ENCODE data around the gene TMED10.

TMED10 gene

GRCh38 chr14:75094896-75095295, 81.5 kb downstream of the TMED10 start:
- H3K27ac ChIP-seq: no peak overlapping the region
- no peak overlapping the region for H3K4me3 ChIP-seq
- H4K20me1 ChIP-seq: peaks cover 0 to 4% (median 0%) of the 10 kb centered on the region in 11 experiments; a peak in 2 of 22 replicates
- no peak overlapping the region for H3K9ac ChIP-seq
- no peak overlapping the region for H3K4me2 ChIP-seq
- H3K36me3 ChIP-seq: peaks cover 94 to 100% (median 99%) of the 10 kb centered on the region in 11 experiments
- no peaks in the 10 kb centered on the region for H3K4me1 ChIP-seq
- H3K9me3 ChIP-seq (replicated peaks in 1 of 11): no peaks in the 10 kb centered on the region
- no peak for TF ChIP-seq Cebpa-rat (IDR thresholded peaks at IDR 0.05)
- no peaks in the 10 kb centered on the region for H3K27me3 ChIP-seq

- Histone ChIP-seq H3K4me3 (no peak overlapping the region), H3K27me3 (no peaks in the 10 kb centered on the region), H3K36me3 (peaks cover 80 to 99% (median 91%) of the 10 kb centered on the region in 11 experiments)
Observed at GRCh38 chr14:75092698-75093097, 83.7 kb downstream of the TMED10 start.

DNA sequence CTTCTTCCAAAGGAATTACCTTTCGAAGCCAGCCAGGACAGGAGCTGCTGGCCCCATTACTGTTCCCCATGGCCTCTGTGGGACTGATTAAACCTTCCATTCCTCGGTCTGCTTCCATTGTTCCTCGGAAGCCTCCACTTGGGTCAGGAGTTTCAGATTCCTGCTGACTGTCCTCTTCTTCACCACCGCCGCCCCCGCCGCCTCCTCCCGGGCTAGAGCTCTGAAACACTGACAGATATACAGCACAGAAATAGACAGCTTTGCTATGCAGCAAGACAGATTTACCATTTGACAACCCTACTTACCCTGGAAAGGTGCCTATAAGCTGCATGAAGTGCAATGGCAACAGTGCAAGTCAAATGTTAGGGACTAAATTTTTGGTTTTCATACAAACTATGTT, 85.2 kb downstream of the TMED10 start:
- Histone ChIP-seq H3K36me3 (peaks cover 80 to 99% (median 91%) of the 10 kb centered on the region in 11 experiments), H3K4me2 (no peak overlapping the region), H4K20me1 (peaks cover 0 to 9% (median 0%) of the 10 kb centered on the region in 11 experiments; a peak in 4 of 22 replicates), H3K4me1 (no peaks in the 10 kb centered on the region), H3K9ac (no peak overlapping the region), H3K4me3 (no peak overlapping the region), H3K27me3 (no peaks in the 10 kb centered on the region), H3K9me3 (replicated peaks in 1 of 11) (no peaks in the 10 kb centered on the region), H3K27ac (no peak overlapping the region)
- no peak for TF ChIP-seq Cebpa-rat (IDR thresholded peaks at IDR 0.05)

More at GRCh38 chr14:75092698-75093097, 83.7 kb downstream of the TMED10 start:
- Histone ChIP-seq H3K9ac (no peak overlapping the region), H3K4me2 (no peak overlapping the region), H3K9me3 (replicated peaks in 1 of 11) (no peaks in the 10 kb centered on the region), H3K27ac (no peak overlapping the region), H3K4me1 (no peaks in the 10 kb centered on the region), H4K20me1 (peaks cover 0 to 9% (median 0%) of the 10 kb centered on the region in 11 experiments; a peak in 5 of 22 replicates)
- no peak for TF ChIP-seq Cebpa-rat (IDR thresholded peaks at IDR 0.05)

DNA sequence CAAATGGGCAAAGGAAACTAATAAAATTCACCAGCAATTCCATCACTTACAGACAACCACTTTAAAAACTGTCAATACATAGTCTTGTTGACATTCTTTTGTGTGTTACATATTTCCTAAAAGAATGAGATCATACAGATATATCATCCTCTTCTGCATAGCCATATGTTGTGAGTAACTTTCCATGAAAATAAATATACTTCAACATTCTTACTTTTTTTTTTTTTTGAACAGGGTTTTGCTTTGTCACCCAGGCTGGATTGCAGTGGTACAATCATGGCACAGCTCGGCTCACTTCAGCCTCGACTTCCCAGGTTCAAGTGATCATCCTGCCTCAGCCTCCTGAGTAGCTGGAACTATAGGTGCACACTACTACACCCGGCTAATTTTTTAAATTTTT, 86.1 kb downstream of the TMED10 start:
- Histone ChIP-seq H3K9ac (no peak overlapping the region), H3K4me2 (no peak overlapping the region), H3K27ac (no peak overlapping the region), H3K36me3 (peaks cover 80 to 99% (median 91%) of the 10 kb centered on the region in 11 experiments), H3K4me3 (no peak overlapping the region), H3K4me1 (no peaks in the 10 kb centered on the region), H4K20me1 (peaks cover 0 to 9% (median 0%) of the 10 kb centered on the region in 11 experiments; a peak in 4 of 22 replicates), H3K9me3 (replicated peaks in 1 of 11) (no peaks in the 10 kb centered on the region), H3K27me3 (no peaks in the 10 kb centered on the region)
- no peak for TF ChIP-seq Cebpa-rat (IDR thresholded peaks at IDR 0.05)

DNA sequence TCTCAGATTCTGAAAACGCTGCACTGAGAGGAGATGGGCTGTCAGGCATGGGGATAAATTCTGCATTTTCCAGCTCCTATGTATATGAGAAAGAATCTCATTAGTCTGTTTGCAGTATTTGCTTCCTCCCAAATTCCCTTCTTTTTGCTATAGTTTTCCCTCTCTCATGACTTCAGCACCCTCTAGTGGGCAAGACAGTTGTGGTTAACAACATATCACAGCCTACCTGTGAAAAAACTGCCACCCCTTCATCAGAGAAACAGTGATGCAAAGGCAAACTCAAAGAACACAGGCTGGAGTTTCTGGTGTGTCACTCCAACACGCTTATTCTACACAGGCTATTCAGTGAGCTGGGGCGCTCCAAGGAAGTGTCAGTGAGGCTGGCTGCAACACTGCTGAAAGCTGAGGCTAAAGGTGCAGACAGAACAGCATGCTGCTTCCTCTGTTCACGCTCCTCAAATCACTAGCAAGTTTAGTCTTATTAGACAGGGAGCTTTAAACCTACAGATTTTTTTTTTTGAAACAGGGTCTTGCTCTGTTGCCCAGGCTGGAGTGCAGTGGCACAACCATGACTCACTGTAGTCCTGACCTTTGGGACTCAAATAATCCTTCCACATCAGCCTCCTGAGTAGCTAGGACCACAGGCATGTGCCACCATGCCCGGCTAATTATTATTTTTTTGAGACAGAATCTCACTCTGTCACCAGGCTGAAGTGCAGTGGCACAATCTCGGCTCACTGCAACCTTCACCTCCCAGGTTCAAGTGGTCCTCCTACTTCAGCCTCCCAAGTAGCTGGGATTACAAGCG, 87.6 kb downstream of the TMED10 start:
- Histone ChIP-seq H3K4me3 (no peak overlapping the region), H3K4me2 (no peak overlapping the region), H3K9me3 (replicated peaks in 1 of 11) (no peaks in the 10 kb centered on the region), H4K20me1 (peaks cover 0 to 9% (median 0%) of the 10 kb centered on the region in 11 experiments; a peak in 4 of 22 replicates), H3K27me3 (no peaks in the 10 kb centered on the region), H3K36me3 (peaks cover 80 to 99% (median 91%) of the 10 kb centered on the region in 11 experiments), H3K27ac (no peak overlapping the region), H3K4me1 (no peaks in the 10 kb centered on the region), H3K9ac (no peak overlapping the region)
- TF ChIP-seq Cebpa-rat (IDR thresholded peaks at IDR 0.05): no peak

- Histone ChIP-seq H3K27me3 (no peaks in the 10 kb centered on the region), H3K9me3 (replicated peaks in 1 of 11) (no peaks in the 10 kb centered on the region), H3K4me2 (no peak overlapping the region), H3K27ac (no peak overlapping the region), H3K9ac (no peak overlapping the region), H3K4me1 (no peaks in the 10 kb centered on the region), H3K4me3 (no peak overlapping the region), H4K20me1 (peaks cover 0 to 9% (median 0%) of the 10 kb centered on the region in 11 experiments; a peak in 4 of 22 replicates), H3K36me3 (peaks cover 80 to 99% (median 91%) of the 10 kb centered on the region in 11 experiments)
- no peak for TF ChIP-seq Cebpa-rat (IDR thresholded peaks at IDR 0.05)
Observed at GRCh38 chr14:75088153-75088552, 88.3 kb downstream of the TMED10 start.

DNA sequence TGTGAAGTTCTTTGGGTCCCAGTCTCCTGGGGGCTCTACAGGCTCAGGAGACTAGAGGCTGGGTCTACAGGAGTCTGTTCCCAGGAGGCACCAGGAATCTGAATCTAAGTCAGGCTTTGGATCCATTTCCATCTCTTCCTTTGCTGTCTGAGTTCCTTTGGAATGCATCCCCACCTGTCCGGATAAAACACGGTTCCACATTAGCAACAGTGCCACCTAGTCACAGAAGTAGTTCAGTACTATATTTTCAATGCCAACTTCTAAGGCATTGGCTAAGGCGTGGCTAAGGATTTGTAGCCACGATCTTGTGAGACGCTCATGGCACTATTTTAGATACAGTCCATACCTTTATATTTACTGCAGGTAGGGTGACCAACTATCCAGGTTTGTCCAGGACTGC, 91.9 kb downstream of the TMED10 start:
- no peaks in the 10 kb centered on the region for H3K27me3 ChIP-seq
- no peak overlapping the region for H3K27ac ChIP-seq
- H3K4me2 ChIP-seq: no peak overlapping the region
- no peaks in the 10 kb centered on the region for H3K4me1 ChIP-seq
- H3K36me3 ChIP-seq: peaks cover 71 to 92% (median 79%) of the 10 kb centered on the region in 11 experiments
- no peak for TF ChIP-seq Cebpa-rat (IDR thresholded peaks at IDR 0.05)
- no peak overlapping the region for H3K4me3 ChIP-seq
- peak overlapping the region in 1 of 11 experiments; percentile 7; a peak in 1 of 22 replicates for H3K9ac ChIP-seq
- no peaks in the 10 kb centered on the region for H3K9me3 ChIP-seq (replicated peaks in 1 of 11)
- H4K20me1 ChIP-seq: peaks cover 0 to 9% (median 0%) of the 10 kb centered on the region in 11 experiments; a peak in 4 of 22 replicates

- no peak overlapping the region for H3K27ac ChIP-seq
- no peaks in the 10 kb centered on the region for H3K9me3 ChIP-seq (replicated peaks in 1 of 11)
- no peaks in the 10 kb centered on the region for H3K27me3 ChIP-seq
- H4K20me1 ChIP-seq: no peaks in the 10 kb centered on the region; a peak in 2 of 22 replicates
- 0 out of 22 replicates have a peak overlapping the region, but pooled peaks of 1 of the 11 experiments have one; percentile 7 for H3K9ac ChIP-seq
- H3K4me2 ChIP-seq: no peak overlapping the region
- peaks cover 62 to 80% (median 74%) of the 10 kb centered on the region in 11 experiments for H3K36me3 ChIP-seq
- no peaks in the 10 kb centered on the region for H3K4me1 ChIP-seq
- no peak for TF ChIP-seq Cebpa-rat (IDR thresholded peaks at IDR 0.05)
- no peak overlapping the region for H3K4me3 ChIP-seq
Observed at GRCh38 chr14:75083271-75083670, 93.1 kb downstream of the TMED10 start.

GRCh38 chr14:75081660-75082229, 94.7 kb downstream of the TMED10 start:
- H3K9me3 ChIP-seq (replicated peaks in 1 of 11): no peaks in the 10 kb centered on the region
- no peak overlapping the region for H3K27ac ChIP-seq
- no peak overlapping the region for H3K4me3 ChIP-seq
- no peaks in the 10 kb centered on the region for H3K27me3 ChIP-seq
- 0 out of 22 replicates have a peak, but pooled peaks cover 0 to 6% (median 0%) of the 10 kb centered on the region in 11 experiments for H4K20me1 ChIP-seq
- H3K36me3 ChIP-seq: peaks cover 46 to 65% (median 59%) of the 10 kb centered on the region in 11 experiments
- H3K4me2 ChIP-seq: no peak overlapping the region
- no peak for TF ChIP-seq Cebpa-rat (IDR thresholded peaks at IDR 0.05)
- H3K4me1 ChIP-seq: no peaks in the 10 kb centered on the region
- no peak overlapping the region for H3K9ac ChIP-seq
